Endothelial cell of umbilical vein (primary cell): Measurements from ENCODE around the gene ATP6V0A4. TPM values are rescaled to one million over a fixed set of nuclear protein-coding genes. Genes with fewer than 3 reads are reported as not detected.

Experiments
- BruUV-seq: library from RNA; stranded (reverse); fragments of 400-500 nt; replicated peaks from 2 replicates; lab custom pipeline; 2021; lab: Mats Ljungman, UMichigan
- CTCF ChIA-PET: fragments of 300-600, 350-600 bp; sonication (Branson Sonifier 250); formaldehyde crosslinking; loops from one replicate; lab custom pipeline; 2021; ENCODE audit warnings: antibody characterized with exemption, inconsistent platforms; lab: Charles Lee
- POLR2A ChIA-PET: fragments of 300-600, 350-600 bp; sonication (Branson Sonifier 250); formaldehyde crosslinking; loops from one replicate; lab custom pipeline; 2021; ENCODE audit warnings: antibody characterized with exemption, inconsistent platforms; lab: Charles Lee
- DNase-seq: peaks from one replicate; pipeline ENCODE4 v3.0.0-alpha.2; 2011; ENCODE audit warnings: low read depth, low spot score
- FAIRE-seq: peaks from 2 replicates; lab custom pipeline; 2011; peaks lifted over from hg19 to GRCh38; lab: Jason Lieb, UNC
- H2AFZ ChIP-seq: 2 replicates; pipeline ENCODE4 v1.6.0; 2012; ENCODE audit warnings: low read depth, low read length, control low read depth, inconsistent platforms
- H3K27ac ChIP-seq: 2 replicates; pipeline ENCODE4 v1.5.1; 2011; ENCODE audit warnings: low read depth, mild to moderate bottlenecking, control low read depth, low read length, moderate library complexity; ENCODE audit not compliant: insufficient read depth
- H3K27me3 ChIP-seq, 2 experiments: 2 replicates each; pipeline versions ENCODE4 v1.6.0 to v1.6.1; 2011; ENCODE audit warnings: low read length in 2 of 2, mixed read lengths in 1 of 2; ENCODE audit not compliant: control insufficient read depth in 2 of 2, insufficient read depth in 2 of 2
- H3K36me3 ChIP-seq, 2 experiments: 2 replicates in 1 of 2; 3 replicates in 1 of 2; pipeline ENCODE4 v1.5.1; 2011; ENCODE audit warnings: low read length in 2 of 2, mild to moderate bottlenecking in 1 of 2, moderate library complexity in 1 of 2; ENCODE audit not compliant: control insufficient read depth in 2 of 2, insufficient read depth in 2 of 2; ENCODE audit errors: extremely low read depth in 1 of 2
- H3K4me1 ChIP-seq: 3 replicates; pipeline ENCODE4 v1.5.1; 2011; ENCODE audit warnings: mild to moderate bottlenecking, low read length; ENCODE audit not compliant: control insufficient read depth, insufficient read depth; ENCODE audit errors: extremely low read depth
- H3K4me2 ChIP-seq: 2 replicates; pipeline ENCODE4 v1.6.1; 2011; ENCODE audit warnings: low read length, control low read depth, mixed read lengths; ENCODE audit not compliant: insufficient read depth
- H3K4me3 ChIP-seq, 3 experiments: fragments of 200-600 bp in 1 of 3; sonication (generic), shearing (Covaris generic) in 1 of 3; replicated peaks in 1 of 3; 2 replicates each; pipeline ENCODE4 v1.5.1; 2011 to 2016; ENCODE audit warnings: control low read depth in 3 of 3, low read length in 3 of 3, mild to moderate bottlenecking in 2 of 3, inconsistent platforms in 1 of 3, low read depth in 1 of 3, moderate library complexity in 1 of 3; ENCODE audit not compliant: insufficient read depth in 1 of 3
- H3K79me2 ChIP-seq: 2 replicates; pipeline ENCODE4 v1.6.0; 2012; ENCODE audit warnings: low read length, inconsistent platforms; ENCODE audit not compliant: control insufficient read depth, insufficient read depth
- H3K9ac ChIP-seq: replicated peaks from 2 replicates; pipeline ENCODE3; 2011; ENCODE audit warnings: low read length, control low read depth; ENCODE audit not compliant: insufficient read depth; ENCODE audit errors: extremely low read depth
- H3K9me1 ChIP-seq: replicated peaks from 3 replicates; pipeline ENCODE4 v1.6.0; 2011; ENCODE audit warnings: mild to moderate bottlenecking, low read length; ENCODE audit not compliant: control insufficient read depth, insufficient read depth; ENCODE audit errors: extremely low read depth
- H3K9me3 ChIP-seq: replicated peaks from 2 replicates; pipeline ENCODE4 v1.5.1; 2012; ENCODE audit warnings: low read length, inconsistent platforms; ENCODE audit not compliant: control insufficient read depth, insufficient read depth
- H4K20me1 ChIP-seq: replicated peaks from 2 replicates; pipeline ENCODE3; 2011; ENCODE audit warnings: mild to moderate bottlenecking, low read length; ENCODE audit not compliant: control insufficient read depth, insufficient read depth; ENCODE audit errors: extremely low read depth
- EZH2 ChIP-seq: IDR thresholded peaks from 2 replicates; pipeline ENCODE4 v1.6.1; 2012; ENCODE audit warnings: borderline replicate concordance, low read depth, mild to moderate bottlenecking, moderate library complexity, low read length, inconsistent platforms; ENCODE audit not compliant: severe bottlenecking
- FOS ChIP-seq: IDR thresholded peaks from 2 replicates; pipeline ENCODE4 v1.6.1; 2011; ENCODE audit warnings: mild to moderate bottlenecking, low read length, moderate library complexity, borderline replicate concordance; ENCODE audit not compliant: insufficient read depth
- GATA2 ChIP-seq: IDR thresholded peaks from 2 replicates; pipeline ENCODE4 v1.7.0; 2011; ENCODE audit warnings: low read depth, mild to moderate bottlenecking, moderate library complexity, mixed read lengths, low read length; ENCODE audit not compliant: insufficient read length, insufficient read depth
- JUN ChIP-seq: IDR thresholded peaks from 2 replicates; pipeline ENCODE4 v1.6.1; 2011; ENCODE audit warnings: borderline replicate concordance, low read depth; ENCODE audit not compliant: insufficient read length, insufficient read depth
- MAX ChIP-seq: IDR thresholded peaks from 2 replicates; pipeline ENCODE4 v1.6.1; 2011; ENCODE audit not compliant: insufficient read depth, insufficient read length
- MYC ChIP-seq: IDR thresholded peaks from one replicate; pipeline ENCODE4 v1.6.1; 2011; ENCODE audit warnings: mild to moderate bottlenecking, low read depth, low read length
- POLR2A ChIP-seq: IDR thresholded peaks from 2 replicates; pipeline ENCODE4 v1.6.1; 2012; ENCODE audit warnings: low read depth, mild to moderate bottlenecking, control low read depth, low read length
- POLR2AphosphoS5 ChIP-seq: IDR thresholded peaks from 2 replicates; pipeline ENCODE4 v1.6.1; 2012; ENCODE audit warnings: low read depth, mild to moderate bottlenecking, control low read depth, low read length, moderate library complexity; ENCODE audit not compliant: insufficient read depth
- dilution Hi-C: fragments of 300-500 bp; cut with MboI; formaldehyde crosslinking; loops from one replicate; pipeline ENCODE4 v1.15.0; 2019; ENCODE audit warnings: low sequenced_read_pairs; ENCODE audit not compliant: extremely low pct_ligation_motif_present
- intact Hi-C: fragments of 100-400 bp; cut with micrococcal nuclease; formaldehyde crosslinking; loops from one replicate; pipeline ENCODE4 v1.10.0; 2022
- polyA plus RNA-seq, 4 experiments: library from polyadenylated mRNA; depleted of rRNA in 3 of 4; stranded (reverse) in 3 of 4; unstranded in 1 of 4; fragments of >200 nt; gene quantifications; 2 replicates each; pipeline versions ENCODE4 v1.2.1 to v1.2.3, GENCODE V29; 2011 to 2012; ENCODE audit warnings: missing spikeins in 1 of 4
- total RNA-seq: library from RNA; stranded (reverse); gene quantifications from 2 replicates; pipeline ENCODE4 v1.2.3, GENCODE V29; 2021
- TF ChIP-seq, protein P1 (sequence below), 2 donors: IDR thresholded peaks; 1 replicate in 1 of 2; 2 replicates in 1 of 2; pipeline ENCODE4 v1.5.1; 2011; ENCODE audit warnings: low read length in 2 of 2, mild to moderate bottlenecking in 2 of 2, moderate library complexity in 2 of 2, control low read depth in 1 of 2, inconsistent platforms in 1 of 2, low read depth in 1 of 2; ENCODE audit not compliant: insufficient read depth in 1 of 2; ENCODE audit errors: extremely low read depth in 1 of 2

ATP6V0A4 gene
- total and polyA plus RNA-seq, 2 donors (not counting 3 experiments of a cell fraction or from before 2014, with no cell fraction given): 0.07 to 0.24 TPM

- TF ChIP-seq POLR2AphosphoS5 (no peak), MAX (no peak), POLR2A (no peak), JUN (no peak), EZH2 (no peak), FOS (no peak), MYC (no peak), GATA2 (no peak)
- TF ChIP-seq, protein P1, sequence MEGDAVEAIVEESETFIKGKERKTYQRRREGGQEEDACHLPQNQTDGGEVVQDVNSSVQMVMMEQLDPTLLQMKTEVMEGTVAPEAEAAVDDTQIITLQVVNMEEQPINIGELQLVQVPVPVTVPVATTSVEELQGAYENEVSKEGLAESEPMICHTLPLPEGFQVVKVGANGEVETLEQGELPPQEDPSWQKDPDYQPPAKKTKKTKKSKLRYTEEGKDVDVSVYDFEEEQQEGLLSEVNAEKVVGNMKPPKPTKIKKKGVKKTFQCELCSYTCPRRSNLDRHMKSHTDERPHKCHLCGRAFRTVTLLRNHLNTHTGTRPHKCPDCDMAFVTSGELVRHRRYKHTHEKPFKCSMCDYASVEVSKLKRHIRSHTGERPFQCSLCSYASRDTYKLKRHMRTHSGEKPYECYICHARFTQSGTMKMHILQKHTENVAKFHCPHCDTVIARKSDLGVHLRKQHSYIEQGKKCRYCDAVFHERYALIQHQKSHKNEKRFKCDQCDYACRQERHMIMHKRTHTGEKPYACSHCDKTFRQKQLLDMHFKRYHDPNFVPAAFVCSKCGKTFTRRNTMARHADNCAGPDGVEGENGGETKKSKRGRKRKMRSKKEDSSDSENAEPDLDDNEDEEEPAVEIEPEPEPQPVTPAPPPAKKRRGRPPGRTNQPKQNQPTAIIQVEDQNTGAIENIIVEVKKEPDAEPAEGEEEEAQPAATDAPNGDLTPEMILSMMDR (IDR thresholded peaks at IDR 0.05; ENCODE audit: extremely low read depth in 1 of 2, insufficient read depth in 1 of 2, low read depth in 1 of 2, low read length in 2 of 2): no peak
- FAIRE-seq (no peak), DNase-seq (no peak)
- H3K9me1 ChIP-seq: no peaks in the 10 kb centered on the region
- H3K4me1 ChIP-seq: no peaks in the 10 kb centered on the region
- no peak overlapping the region for H2AFZ ChIP-seq
- H3K36me3 ChIP-seq: no peaks in the 10 kb centered on the region
- ChIA-PET POLR2A (no interaction called here), CTCF (interaction anchor here (0.6 kb wide), 1 partner anchor 22 kb away, joined by 3 read pairs; no protein-coding TSS in a partner anchor)
- H4K20me1 ChIP-seq: no peaks in the 10 kb centered on the region
- no peaks in the 10 kb centered on the region for H3K9me3 ChIP-seq
- no peaks in the 10 kb centered on the region for H3K27me3 ChIP-seq
- intact Hi-C loops (no loop called here), dilution Hi-C loops (no loop called here)
- no TSS peak for BruUV-seq
- H3K9ac ChIP-seq: no peak overlapping the region
- H3K27ac ChIP-seq: no peak overlapping the region
- H3K79me2 ChIP-seq: no peaks in the 10 kb centered on the region
- no peak overlapping the region for H3K4me3 ChIP-seq
- H3K4me2 ChIP-seq: no peak overlapping the region
Measured at GRCh38 chr7:138716889-138717288, 81.1 kb downstream of the ATP6V0A4 start.
